Erythroblast (primary cell): ENCODE data around the gene NCBP2.

Source experiments
- DNase-seq, 2 experiments: peaks; one replicate each; lab custom pipeline; 2025; lab: John Stamatoyannopoulos, UW
- GATA1 ChIP-seq: IDR thresholded peaks from 2 replicates; pipeline ENCODE4 v1.6.1; 2011; ENCODE audit warnings: low read depth, mild to moderate bottlenecking, control low read depth, low read length, moderate library complexity
- POLR2A ChIP-seq: IDR thresholded peaks from 2 replicates; pipeline ENCODE4 v1.6.1; 2011; ENCODE audit warnings: mild to moderate bottlenecking, low read length

The NCBP2 gene

DNA sequence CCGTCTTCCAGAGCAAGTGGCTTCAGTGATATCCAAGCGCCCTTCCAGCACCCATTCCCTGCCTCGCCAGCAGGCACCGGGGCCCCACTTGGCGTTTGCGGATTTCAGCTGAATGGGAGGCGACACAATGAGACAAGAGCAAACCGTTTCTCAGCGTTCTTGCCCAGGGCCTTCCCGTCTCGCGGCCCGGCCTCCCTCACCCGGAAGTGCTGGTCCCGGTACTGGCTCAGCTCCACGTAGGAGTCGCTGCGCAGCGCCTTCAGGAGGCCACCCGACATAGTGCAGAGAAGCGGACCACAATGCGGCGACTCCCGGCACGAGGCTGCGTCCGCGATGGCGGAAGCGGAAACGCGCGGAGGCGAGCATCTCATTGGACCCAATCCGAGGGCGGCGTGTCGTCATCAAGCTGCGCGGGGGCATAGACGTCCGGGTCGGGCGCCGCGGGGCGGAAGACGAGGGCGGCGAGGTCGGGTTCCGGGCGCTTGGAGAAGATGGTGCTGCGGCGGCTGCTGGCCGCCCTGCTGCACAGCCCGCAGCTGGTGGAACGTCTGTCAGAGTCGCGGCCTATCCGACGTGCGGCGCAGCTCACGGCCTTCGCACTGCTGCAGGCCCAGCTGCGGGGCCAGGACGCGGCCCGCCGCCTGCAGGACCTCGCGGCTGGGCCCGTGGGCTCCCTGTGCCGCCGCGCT is at the start of gene NCBP2:
NCBP2 (minus strand) TSS at position 303 of the 689 bp plus-strand sequence; CDS start at position 278, 25 bp downstream.
- DNase-seq = peak; percentile 99 to 100
- TF ChIP-seq GATA1 = no peak
- TF ChIP-seq POLR2A = peak; percentile 93

DNA sequence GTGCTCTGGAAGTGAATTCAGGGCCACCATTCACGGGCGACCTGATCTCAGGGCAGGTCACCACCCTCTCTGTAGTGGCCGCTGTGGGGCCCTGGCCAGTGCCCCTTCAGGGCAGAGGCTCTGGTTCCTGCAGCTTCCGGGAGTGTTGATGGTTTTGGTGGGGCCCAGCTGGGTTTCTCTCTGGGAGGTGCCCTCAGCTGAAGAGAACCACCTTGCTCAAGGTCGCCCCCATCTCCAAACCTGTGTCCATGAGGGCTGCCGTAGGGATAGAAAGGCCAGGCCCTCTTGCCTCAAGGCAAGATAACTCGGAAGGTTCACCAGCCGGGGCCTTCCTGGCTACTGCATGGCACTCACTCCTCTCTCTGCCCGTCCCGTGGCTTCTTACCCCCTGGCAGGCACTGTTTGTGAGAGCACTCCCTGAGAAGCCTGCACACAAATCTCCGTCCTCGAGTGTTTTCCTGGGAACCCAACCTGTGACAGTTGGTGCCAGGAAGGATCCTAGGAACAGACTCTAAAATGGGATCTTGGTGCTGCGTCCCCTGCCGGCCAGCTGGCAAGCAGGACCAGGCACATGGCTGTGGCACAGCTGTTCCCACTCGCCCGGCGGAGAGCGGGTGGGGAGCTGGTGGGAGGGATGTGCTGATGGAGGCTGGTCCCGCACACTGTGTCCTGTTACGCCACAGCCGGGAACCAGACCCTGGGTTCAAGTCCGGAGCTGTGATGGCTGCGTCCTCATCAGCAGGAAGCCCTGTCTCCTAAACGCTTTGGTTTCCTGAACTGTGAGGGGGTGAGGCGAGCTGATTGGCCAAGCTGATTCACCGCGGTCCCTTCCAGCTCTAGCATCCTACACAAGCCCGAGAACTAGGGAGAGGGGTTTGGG is 49.5 kb upstream of the NCBP2 start:
- TF ChIP-seq POLR2A (no peak), GATA1 (no peak)

DNA sequence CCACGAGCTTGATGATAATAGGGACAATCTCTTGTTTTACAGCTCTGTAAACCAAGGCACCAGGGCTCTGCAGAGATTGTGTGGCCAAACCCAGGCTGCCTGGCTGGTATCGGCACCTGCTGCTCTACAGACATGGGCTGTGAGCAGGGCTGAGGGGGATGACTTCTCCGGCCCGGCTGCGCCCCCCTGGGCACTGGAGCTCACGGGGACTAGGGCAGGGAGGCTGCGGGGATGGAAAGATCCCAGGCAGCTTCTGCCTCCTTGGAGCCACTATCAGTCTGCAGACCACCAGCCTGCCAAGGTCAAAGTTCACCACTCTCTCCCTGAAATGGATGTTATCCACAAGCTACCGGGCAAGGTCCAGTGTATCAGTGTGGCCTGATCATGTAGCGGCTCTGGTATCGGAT is 48.3 kb upstream of the NCBP2 start:
- TF ChIP-seq GATA1 = no peak
- TF ChIP-seq POLR2A = no peak
- no peak for DNase-seq

More for the DNA sequence above, 49.5 kb upstream of the NCBP2 start:
- no peak for DNase-seq

DNA sequence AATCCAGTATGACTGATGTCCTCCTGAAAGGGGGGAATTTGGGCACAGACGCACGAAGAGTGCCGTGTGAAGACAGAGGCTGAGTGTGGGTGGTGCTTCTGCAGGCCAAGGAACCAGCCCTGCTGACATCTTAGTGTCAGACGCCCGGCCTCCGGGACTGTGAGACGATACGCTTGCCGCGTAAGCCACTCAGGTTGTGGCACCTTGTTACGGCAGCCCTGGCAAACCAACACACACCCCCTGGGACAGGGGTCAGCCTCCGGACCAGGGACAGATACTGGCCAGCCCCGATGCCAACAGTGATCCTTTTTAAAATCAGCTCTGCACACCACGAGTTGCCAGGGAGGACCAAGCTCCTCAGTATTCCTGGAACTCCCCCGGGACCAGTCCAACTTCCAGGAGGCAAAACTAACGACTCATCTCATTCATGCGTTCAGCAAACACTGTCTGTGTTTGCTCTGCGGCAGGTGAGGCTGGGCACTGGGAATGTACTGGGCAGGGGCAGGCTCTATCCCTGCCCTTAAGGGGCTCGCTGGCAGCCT is 47.5 kb upstream of the NCBP2 start:
- DNase-seq = no peak
- TF ChIP-seq GATA1 = no peak
- TF ChIP-seq POLR2A = no peak

DNA sequence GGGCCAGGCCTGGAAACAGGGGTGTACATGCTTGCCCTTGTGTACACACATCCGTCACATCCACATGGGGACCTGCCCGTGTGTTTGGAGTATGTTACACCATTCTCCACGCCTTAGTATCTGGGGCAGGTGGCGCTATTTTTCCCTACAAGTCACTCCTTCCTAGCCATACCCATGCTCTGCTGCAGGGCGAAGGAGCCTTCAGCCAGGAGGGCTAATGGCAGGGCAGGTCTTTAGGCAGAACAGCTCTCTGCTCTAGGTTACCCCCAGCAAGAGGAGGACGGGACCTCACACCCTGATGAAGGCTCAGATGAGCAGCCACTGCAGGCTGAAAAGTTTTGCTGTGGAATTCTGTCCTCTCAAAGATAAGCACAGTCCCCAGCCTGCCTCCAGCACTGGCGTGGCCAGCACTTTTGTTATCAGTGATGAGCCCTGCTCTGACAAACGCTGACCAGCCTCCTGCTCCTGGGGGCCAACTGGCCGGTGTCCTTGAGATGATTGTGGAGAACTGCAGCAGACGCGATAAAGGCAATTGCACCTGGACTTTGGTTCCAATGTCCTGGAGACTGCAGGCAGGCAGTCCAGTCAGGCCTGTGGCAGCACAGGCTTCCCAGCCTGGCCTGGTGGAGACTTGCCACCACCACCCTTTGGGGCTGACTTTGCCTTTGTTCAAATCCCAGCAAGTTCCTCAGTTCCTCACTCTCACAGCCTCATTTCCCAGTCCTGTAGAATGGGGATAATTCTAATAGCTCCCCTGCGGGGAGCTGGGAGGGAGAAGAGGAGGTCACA is 46.1 kb upstream of the NCBP2 start:
- TF ChIP-seq GATA1 (no peak), POLR2A (no peak)
- peak; percentile 79 to 93 for DNase-seq

DNA sequence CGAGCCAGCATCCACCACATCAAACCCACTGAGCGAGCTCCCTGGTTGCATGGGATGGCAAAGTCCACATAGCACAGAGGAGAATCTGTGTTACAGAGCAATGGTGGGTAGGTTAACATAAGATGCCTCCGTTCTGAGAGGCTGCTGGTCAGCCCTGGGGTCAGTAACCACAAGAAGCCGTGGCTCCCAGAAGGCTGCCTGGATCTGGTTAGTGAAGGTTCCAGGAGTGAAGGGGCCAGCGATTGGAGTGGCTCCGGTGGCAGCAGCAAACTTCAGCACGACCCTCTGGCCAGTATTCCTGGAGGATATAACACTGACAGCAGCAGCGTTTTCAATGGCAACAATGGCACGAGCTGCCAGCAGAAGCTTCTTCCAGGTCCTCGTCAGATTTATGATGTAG is 44.7 kb upstream of the NCBP2 start:
- no peak for TF ChIP-seq GATA1
- no peak for TF ChIP-seq POLR2A

DNA sequence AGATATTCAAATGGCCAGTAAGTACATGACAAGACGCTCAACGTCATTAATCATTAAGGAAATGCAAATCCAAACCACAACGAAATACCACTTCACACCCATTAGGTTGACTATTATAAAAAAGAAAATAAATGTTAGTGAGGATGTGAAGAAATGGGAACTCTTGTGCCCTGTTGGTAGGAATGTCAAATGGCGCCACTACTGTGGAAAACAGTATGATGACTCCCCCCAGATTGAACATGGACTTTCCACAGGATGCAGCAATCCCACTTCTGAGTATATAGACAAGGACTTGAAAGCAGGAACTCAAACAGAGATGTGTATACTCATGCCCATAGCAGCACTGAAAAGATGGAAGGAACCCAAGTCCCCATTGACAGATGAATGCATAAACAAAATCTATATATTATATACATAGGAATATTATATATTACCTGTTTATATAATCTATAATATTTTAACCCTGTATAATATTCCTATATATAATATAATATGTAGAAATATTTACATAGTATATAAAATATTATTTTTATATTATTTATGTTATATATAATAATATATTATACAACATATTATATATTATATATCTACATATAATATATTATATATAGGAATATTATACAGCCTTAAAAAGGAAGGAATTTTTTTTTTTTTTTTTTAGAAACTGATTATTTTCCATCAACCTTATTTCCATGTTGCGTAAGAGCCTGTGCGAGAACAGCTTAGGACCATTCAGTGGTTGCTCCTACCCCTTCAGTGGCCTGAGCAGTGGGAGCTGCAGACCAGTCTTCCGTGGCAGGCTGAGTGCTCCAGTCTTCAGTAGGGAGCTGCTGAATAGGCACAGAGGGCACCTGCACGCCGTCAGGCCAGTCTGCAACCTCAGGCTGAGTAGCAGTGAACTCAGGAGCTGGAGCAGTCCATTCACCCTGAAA is 43.9 kb upstream of the NCBP2 start:
- DNase-seq = no peak
- TF ChIP-seq POLR2A (no peak), GATA1 (no peak)

More for the DNA sequence above, 44.7 kb upstream of the NCBP2 start:
- DNase-seq = no peak

DNA sequence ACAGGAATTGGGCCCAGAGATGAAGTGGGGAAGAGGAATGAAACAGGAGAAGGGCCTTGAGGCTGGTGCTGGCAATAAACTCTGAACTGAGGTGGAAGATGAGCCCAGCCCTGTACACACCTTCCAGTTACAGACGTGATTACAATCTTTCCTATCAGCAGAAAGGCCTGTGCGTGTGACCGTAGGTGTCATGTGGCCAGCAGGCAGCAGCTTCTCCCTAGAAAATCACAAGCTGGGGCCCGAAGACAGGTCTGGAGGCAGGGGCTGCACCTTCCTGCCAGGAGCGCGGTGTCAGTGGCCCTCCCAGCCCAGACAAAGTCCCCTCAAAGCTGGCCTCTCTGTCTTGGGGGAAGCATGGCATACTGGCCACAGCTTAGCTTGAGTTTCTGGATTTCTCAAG is 43.0 kb upstream of the NCBP2 start:
- no peak for DNase-seq
- TF ChIP-seq POLR2A = no peak
- no peak for TF ChIP-seq GATA1

DNA sequence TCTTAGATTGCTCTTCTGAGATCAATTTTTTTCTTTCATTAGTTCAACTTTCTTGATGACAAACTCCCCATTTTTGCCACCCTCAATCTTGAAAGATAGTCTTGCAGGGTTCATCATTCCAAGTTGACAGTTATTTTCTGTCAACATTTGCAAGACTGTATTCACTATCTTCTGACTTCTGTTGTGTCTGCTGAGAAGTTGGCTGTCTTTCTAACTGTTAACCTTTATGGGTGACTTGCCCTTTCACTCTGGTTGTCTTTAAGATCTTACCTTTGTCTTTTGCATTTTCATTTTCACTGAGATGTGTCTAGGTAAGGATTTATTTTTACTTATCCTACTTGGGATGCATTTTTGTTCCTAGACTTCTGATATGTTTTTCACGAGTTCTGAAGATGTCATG is 40.9 kb upstream of the NCBP2 start:
- peak in 1 of 2 experiments; percentile 32 for DNase-seq
- TF ChIP-seq POLR2A (no peak), GATA1 (no peak)

DNA sequence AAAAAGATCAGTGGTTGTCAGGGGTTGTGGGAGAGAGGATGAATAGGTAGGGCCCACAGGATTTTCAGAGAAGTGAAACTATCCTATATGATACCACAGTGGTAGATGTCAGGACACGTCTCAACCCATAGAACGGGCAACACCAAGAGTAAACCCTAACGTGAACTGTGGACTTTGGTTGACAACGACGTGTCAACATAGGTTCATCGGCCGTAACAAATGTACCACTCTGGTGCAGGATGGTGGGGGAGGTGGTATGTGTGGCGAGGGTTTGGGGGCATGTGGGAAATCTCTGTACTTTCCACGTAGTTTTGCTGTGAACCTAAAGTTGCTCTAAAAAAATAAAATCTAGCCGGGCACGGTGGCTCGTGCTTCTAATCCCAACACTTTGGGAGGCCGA is 39.3 kb upstream of the NCBP2 start:
- no peak for DNase-seq
- TF ChIP-seq POLR2A (no peak), GATA1 (no peak)

DNA sequence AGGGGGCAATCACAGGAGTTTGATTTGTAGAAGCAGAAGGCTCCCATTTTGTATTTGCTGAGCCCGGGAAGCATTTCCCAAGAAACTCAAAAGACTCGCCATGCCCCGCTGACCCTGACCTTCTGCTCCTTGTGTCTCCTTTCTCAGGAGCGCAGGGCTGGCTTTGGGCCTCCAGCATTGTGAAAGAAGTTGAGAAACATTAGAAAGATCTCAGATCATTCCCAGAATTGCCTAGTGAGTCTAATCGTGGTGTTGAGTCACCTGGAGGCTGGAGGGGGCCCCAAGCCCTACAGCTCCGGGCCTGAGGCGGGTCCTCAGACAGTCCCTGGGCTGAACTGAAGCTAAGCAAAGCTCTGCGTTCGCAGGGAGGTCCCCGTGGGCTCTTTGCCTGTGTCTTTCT is 37.2 kb upstream of the NCBP2 start:
- TF ChIP-seq GATA1 (no peak), POLR2A (no peak)
- no peak for DNase-seq

DNA sequence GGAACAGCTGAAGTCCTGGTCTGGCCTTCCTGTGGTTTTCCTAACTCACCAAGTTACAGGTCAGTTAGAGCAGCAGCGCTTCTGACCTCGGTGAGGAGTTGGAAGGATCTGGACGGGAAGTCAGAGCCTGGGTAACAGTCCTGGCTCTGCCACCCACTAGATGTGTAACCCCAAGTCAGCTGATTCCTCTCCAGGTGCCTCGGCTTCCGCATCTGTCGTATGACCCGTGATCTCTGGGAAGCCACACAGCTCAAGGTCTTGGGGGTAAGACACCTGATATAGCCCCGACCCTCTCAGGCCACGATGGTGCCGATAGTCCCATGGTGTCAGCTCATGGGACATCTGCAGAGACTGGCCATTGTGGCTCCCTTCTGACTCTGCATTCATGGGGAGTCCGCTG is 34.6 kb upstream of the NCBP2 start:
- DNase-seq = no peak
- TF ChIP-seq POLR2A (no peak), GATA1 (no peak)
